Cerebellar nuclear complex (tissue), 1 donor: ENCODE data around the gene SGCD.

Experiments used
- DNase-seq, 2 experiments: peaks; one replicate each; lab custom pipeline; 2025; lab: John Stamatoyannopoulos, UW

The SGCD gene

DNA sequence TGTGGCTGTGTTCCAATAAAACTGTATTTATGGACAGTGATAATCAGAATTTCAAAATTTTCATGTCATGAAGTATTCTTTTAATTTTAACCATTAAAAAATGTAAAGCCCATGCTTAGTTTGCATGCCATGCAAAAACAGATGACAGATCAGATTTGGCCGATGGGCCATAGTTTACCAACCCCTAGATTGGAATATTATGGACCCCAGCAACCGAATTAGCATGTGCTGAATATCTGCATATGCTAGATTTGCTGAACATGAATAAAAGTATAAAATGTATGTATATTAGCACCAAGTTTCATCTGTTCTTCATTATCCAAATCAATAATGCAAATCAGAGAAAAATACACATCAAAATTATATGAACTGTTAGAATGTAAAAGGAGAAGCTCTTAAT, 364.6 kb downstream of the SGCD start:
- DNase-seq = no peak

DNA sequence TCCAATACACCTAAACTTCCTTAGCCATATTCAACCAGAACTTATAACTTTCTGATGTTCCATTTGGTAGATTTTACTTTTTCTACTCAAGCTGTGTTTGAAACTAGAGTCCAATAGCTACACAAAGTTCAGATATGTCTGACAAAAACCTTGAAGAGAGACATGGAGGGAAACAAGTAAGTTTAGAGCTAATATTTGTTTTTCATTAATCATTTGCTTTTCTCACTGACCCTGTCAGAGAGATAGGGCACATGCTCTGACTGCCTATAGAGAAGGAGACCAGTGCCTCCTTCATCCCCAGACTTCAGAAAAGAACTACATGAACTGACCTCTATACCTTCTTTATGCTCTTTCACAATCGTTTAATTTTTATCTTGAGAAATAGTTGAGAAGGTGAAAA, 366.1 kb downstream of the SGCD start:
- no peak for DNase-seq

DNA sequence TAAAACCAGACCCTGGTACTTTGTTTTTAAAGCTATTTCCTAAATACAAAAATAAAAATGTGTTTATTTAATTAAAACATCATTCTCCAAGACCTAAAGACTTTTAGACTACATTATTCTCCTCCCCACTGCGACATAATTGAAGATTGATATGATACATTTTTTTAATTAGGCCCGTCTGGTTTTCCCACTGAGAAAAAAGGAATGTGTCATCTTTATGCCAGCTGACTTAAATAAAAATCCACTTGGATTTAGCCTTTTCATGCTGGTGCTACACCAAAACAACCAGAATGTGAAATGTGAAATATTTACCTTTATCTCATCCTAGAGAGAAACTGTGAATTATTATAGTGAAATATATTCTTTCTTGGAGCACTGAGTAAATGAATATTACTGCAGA, 367.6 kb downstream of the SGCD start:
- DNase-seq = no peak

DNA sequence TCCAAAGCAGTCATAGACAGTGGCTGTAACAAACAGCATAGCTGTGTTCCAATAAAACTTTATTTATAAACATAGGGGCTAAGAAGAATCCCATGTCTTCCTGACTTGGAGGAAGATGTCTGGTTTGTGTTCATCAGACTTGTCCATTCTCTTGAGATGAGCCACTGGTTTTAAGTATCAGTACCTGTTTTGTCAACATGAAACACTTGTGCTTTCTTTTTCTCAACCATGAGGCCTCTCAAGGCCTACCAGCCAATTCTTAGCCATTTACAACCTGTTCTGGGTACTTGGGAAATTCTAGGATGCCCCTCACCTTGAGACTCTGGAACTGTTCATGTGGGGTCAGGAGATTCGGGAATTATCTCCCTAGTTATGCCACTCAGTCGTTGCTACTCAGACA, 368.8 kb downstream of the SGCD start:
- no peak for DNase-seq

DNA sequence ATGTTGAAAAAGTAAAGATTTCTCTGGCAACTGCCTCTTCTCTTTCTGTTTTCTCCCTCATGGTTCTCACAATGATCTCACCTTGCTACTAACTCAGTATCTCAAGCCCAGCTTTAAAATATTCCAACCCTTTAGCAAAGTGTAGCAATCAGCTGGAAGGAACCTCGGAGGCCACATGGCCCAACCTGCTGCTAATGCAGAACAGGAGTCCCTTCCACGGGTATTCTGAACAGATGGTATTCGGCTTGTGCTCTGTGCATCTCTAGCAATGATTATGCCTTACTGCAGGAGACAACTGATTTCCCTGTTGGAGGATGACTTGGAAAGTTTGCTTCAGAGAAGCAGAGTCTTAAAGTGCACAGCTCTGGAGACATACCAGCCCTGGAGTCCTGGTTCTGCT, 371.4 kb downstream of the SGCD start:
- DNase-seq = no peak

DNA sequence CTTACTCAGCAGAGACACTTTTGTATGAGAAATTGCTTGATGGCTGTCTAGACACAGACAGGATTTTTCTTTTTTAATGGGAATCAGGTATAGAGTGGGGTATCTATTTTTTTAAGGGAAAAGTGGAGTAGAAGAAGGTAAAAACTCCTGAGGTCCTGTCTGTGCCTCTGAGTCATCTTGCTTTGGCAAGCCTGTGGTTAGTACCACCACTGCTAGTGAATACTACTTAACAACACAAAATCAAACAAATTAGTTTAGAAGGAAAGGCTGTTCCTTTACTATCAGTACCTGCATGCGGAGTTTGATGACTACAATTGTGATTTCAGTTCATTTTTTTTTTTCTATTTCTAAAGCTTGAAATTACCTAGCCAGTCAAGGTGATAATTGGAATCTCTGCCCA, 372.2 kb downstream of the SGCD start:
- DNase-seq = no peak

DNA sequence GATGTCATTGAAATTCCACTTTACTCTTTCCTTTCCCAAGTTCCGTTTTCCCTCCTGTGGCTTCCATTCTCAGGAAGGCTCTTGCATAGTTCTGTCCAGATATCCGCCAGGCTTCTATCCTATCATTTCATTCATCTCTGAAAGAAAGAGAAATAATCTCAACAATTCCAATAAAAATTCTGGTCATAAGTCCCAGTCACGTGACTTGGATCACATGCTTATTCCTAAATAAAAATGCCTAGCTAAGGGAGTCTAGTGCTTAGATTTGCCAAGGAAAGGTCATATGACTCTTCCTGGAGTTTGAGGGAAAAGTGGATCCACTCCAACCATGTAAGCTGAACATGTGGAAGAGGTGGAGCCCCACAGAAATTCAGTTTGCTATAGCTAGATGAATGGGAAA, 377.2 kb downstream of the SGCD start:
- DNase-seq = no peak

DNA sequence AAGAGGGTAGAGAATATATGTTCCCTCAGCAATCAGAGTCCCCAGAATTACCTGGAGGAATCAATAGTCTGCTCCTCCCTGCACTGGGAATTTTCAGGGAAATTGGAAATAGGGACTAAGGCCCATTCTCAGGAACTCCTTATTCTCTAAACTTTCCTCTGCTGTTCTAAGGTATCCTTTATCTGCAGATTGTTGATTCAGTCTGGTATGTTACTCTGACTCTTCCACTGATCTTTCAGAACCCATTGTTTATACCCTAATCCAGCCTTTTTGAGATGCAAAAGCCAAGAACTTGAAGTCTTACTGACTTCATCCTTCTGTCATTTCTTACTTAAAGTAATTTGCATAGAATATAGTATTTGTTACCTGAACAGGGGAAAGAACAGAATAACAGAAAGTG, 379.7 kb downstream of the SGCD start:
- DNase-seq = no peak

DNA sequence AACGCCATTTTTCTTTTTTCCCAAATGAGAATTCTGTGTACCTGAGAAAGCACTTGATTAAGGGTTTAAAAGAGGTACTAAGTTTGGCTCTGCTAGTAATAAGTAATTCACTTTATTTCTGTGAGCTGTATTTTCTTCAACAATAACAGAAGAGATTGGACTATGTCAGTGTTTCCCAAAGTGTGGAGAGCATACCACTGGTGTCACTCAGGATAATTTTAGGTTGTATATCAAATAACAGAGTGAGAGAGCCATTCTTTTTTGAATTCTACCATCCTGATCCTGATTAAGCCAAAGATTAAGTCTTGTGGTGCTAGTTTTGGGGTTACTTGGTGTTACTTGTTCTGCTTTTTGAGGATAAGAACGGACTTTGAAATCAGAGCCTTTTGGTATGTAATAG, 380.8 kb downstream of the SGCD start:
- DNase-seq = no peak

DNA sequence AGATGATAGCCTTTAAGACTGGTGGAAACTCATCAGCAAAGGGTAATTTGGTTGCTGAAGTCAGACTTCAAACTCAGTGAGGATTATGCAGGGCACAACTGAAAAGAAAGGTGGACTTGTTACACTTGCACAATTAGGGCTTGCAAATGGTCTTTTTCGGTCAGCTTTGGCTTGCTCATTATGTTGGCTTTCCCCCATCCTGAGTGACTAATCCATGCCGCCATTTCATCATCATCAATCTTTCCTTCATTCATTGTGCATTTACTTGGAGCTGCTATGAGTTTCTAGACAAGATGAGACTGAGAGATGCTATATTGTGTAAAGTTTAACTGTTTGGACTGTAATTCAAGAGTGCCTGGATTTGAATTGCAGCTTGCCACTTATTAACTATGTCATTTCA, 388.3 kb downstream of the SGCD start:
- no peak for DNase-seq

DNA sequence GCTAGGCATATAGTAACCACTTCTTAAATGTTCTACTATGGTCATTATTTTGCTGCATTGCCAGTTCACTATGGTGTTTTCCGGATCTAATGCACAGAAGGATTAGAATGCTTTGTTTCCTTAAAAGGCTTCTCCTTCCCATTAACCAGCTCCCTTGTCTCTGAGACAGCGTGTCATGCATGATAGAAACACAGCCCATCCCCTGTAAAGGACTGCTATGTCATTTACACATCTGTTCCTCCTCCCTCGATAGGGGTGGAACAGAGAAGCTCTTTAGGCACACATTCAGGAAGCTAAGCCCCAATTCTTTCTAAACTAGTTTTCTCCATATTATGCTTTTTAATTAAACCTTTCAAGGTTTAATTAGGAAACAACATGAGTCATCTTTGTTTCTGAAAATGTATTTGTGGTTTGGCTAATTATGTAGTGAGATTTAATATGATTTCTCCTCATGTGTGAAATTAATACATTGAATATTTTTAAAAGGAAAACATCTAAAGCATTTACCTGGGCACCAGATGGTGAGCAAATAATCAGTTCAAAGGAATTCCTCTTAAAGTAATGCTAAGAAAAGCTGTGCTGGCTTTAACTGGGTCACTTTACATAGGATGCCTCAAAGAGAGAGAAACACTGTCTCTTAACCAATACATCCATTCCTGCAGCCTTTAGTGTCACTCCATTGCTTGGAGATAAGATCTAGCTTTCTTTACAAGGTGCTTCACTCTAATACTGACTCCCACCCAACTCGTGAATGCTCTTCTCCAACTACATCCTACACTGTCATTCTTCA, 389.8 kb downstream of the SGCD start:
- DNase-seq = no peak

DNA sequence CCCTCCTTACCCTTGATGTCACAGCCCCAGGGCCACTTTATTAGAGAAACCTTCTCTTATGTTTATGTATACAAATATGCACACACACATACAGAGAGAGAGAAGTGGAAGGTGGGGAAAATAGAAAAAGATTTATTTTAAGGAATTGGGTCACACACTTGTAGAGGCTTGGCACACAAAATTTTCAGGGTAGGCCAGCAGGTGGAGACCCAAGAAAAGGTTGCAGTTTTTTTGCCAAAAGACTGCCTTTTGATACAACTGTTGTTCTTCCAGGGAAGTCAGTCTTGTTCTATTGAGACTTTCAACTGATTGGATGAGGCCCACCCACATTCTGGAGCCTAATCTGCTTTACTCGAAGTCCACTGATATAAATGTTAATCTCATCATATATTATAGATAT, 392.0 kb downstream of the SGCD start:
- DNase-seq = no peak

DNA sequence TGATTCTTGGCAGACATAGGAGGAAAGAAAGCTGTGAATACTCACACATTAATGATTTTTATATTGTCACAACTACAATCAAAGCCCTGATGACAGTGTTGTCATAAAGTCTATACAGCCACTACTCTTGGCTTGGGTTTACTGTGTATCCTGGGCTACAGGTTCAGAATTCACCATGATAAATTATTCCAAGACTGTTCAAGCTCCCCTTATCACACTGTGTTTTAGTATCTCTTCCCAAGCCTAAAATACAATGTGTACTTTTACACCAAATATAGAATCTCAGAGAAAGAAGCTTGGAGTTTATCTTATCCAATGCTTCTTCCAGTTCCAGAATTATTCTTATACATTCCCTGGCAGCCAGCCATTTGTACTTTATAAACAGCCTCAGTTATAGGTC, 395.4 kb downstream of the SGCD start:
- DNase-seq = no peak

DNA sequence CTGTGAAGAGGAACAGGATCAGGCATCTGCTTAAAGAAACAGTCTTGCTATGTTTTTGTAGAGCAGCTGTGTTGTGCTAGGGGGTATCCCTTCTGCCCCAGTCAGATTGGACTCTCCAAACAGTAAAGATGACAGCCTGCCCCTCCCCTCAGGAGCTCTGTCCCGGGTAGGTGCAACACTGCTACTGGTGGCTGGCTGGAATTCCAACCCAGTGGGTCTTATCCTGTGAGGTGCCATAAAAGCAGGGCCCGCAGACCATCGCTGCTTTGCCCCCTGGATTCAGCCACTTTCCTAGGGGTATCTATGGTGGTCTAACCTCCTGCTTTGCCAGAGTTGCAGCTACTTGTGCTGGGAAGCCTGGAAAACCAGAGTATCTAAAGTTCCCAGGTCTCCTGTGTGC, 408.5 kb downstream of the SGCD start:
- DNase-seq = no peak

DNA sequence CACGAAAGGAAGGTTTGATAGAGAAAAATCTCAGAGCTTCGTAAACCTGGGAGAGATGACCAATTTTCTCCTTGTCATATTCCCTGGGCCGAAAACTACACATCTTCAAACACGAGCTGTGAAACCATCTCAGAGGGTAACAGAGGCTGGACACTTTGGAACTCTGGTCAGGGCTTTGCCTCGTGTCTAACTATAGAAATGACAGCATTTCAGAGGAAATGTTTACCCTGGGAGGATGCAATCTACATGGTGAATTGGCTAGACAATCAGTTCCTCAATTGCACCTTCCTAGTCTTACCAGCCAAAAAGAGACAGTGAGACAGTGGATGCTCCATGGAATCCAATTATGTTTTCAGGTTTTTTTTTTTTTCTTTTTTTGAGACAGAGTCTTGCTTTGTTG, 414.6 kb downstream of the SGCD start:
- no peak for DNase-seq

DNA sequence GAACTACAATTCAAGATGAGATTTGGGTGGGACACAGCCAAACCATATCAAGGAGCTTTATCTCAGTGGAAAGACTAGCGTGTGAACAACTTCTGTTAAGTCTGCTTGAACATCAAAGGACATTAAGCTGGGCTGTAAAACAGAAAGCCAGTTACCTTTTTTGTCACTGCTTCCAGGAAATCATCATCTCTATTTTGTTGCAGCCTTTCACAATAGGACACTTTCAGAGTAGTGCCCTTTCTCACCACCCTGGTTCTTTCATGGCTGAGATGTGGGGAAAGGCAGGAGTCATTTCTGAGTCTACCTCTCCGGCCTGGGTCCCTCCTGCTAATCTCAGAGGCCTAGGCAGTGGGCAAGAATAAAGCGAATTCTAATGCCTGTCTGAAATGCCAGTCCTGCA, 426.9 kb downstream of the SGCD start:
- DNase-seq = no peak

DNA sequence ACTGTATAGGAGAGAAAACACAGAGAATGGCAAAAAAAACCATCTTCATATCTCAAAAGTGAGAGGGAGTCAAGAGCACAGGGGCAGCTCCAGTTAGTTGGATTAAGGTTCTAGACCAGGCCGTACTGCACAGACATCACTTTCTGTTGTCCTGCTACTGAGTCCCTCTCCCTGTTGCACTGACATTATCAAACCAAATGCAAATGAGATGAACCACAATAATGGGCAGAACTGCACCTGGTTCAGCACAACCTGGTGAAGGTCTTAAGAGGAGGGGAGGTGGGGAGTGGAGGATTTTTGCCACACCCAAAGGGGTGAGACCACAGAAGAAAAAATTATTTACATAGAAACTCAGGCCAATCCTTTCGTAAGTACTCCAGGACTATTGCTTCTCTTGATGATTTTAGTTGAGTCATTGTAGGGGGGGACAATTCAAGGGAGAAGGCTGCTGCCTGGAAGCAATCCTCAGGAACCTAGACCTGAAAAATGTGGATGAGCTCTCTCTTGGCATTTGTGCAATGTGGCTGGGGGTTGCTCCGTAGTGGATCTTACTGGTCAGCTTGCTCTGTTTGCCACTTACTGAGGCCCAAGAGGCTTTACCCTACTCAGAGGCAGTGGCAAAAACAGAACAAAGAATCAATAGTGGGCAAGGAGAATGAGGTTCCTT, 428.6 kb downstream of the SGCD start:
- no peak for DNase-seq

DNA sequence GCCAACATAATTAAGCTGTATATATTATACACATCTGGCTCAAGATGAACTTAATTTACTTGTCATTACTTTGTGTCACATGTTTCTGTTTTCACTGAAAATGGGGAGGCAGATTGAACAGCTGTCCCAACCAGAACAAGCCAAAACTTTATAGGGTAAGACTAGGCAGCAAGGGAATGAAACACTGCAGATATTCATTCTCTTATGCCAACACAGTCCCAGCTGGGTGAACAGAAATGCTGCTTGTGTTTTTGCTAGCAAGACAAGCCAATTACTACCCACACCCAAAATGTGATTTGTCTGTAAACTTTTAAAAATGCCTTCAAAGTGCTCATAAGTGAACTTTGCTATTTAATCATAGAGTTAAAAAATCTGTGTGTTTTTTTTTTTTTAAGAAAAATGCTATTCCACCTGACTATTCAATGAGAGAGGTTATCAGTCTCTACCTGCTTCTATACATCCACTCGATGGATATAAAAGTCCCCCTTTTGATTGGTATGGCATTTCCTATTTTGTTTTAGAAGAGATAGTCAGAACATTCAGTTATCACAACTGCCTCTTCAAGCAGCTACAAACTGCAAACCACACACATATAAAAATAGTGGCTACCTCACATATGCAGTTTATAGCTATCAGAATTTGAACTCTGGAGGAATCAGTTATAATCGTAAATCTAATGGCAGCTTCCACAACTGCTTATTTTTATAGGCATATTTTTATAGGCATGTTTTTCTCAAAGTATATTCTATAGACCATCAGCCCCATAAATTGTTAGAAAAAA, 431.2 kb downstream of the SGCD start:
- DNase-seq = no peak

DNA sequence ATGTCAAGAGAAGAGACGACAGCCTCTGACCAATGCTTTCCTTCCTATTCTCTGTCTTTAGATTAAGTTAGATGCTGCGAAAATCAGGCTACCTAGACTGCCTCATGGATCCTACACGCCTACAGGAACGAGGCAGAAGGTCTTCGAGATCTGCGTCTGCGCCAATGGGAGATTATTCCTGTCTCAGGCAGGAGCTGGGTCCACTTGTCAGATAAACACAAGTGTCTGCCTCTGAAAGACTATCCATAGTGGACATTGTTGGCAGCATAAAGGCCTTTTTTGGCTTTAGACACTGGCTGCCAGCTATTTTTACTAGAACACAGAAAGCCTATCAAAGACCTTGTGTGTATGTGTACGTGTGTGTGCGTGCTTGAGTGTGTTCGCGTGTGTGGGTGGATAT, 432.2 kb downstream of the SGCD start:
- DNase-seq = no peak

DNA sequence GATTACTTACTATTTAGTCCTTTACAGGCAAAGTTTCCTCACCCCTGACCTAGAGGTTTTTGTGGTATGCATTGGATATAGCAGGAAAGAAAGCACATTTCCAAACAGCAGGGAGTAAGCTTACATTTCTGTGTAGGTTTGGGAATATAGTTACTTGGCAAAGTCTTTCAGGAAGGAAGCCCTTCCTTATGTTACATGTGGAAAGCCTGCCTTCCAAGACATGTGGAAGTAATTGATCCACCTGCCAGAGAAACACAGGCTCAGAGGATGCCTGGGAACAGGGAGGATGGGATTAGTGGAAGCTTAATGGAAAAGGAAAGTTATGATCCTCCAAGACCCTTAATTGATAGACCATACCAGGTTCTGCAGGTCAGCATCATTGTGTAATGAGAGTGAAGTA, 435.8 kb downstream of the SGCD start:
- DNase-seq = no peak

DNA sequence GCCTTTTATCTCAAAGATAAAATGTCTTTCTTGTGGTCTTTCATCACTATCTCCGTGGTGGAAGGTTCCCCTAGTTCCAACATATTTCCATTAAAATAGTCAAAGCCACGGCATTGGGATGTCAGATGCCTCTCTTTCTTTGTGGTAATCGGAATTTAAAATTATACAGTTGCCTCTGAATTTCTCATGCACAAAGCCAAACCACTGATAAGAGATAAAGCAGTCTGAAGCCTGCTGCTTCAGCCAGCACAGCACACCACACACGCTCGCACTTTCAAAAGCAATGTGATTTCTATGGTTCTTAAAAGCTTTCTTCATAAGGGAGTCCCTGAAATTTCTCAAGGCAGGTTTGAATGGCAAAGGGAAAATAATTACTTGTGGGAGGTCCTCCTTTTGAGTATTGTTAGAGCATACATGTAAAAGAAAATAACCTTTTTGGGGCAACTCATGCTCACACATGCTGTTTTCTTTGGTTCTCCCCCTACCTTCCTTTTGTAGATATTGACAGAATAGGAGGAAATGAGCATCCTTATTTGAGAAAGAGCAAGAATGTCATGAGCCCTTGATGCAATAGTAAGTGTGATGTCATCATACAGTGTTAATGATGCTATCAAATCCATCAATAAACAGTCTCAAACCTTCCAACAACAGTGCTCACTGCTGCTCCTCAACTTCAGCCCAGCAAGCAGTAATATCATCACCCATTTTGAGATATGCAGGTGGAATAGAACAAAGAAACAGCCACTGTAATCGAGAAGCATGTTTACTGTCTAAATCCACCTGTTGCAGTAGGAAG, 437.4 kb downstream of the SGCD start:
- DNase-seq = no peak

DNA sequence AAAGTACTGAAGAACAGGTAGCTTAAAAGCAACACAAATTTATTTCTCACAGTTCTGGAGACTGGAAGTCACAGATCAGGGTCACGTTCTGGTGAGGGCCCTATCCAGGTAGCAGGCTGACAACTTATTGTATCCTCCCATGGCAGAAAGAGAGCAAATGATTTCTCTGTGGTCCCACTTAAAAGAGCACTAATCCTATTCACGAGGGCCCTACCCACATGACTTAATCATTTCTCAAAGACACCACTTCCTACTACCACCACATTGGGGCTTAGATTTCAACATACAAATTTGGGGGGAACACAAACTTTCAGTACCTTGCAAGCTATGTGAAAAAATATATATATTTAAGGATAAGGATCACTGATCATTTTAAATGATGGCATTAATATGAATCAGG, 447.3 kb downstream of the SGCD start:
- no peak for DNase-seq
